Activated naive CD4-positive, alpha-beta T cell treated with anti-CD3 and anti-CD28 coated beads, Interleukin-2, amount 50 U/mL, for 16 hours (primary cell): ENCODE measurements around the gene NEDD4L.
"Not testable (repeated sequence)": the region's sequence is repeated elsewhere in the genome, so short reads cannot be mapped to it uniquely, and the experiment has no call there.

Experiments
- DNase-seq: peaks from one replicate; pipeline ENCODE4 v3.0.0-alpha.2; 2020

NEDD4L gene

GRCh38 chr18:58158459-58158858 lies 114.4 kb downstream of the NEDD4L start:
- no peak for DNase-seq

GRCh38 chr18:58161659-58162058 lies 117.6 kb downstream of the NEDD4L start:
- no peak for DNase-seq

GRCh38 chr18:58162127-58162526 lies 118.1 kb downstream of the NEDD4L start:
- no peak for DNase-seq

- DNase-seq: no peak
Observed at GRCh38 chr18:58163004-58163590, 119.1 kb downstream of the NEDD4L start.

- no peak for DNase-seq
Observed at GRCh38 chr18:58166278-58166844, 122.3 kb downstream of the NEDD4L start.

GRCh38 chr18:58167073-58167472 lies 123.0 kb downstream of the NEDD4L start:
- DNase-seq: no peak

GRCh38 chr18:58168221-58168620 lies 124.2 kb downstream of the NEDD4L start:
- no peak for DNase-seq

- no peak for DNase-seq
Observed at GRCh38 chr18:58168993-58169392, 125.0 kb downstream of the NEDD4L start.

GRCh38 chr18:58169472-58169871 lies 125.4 kb downstream of the NEDD4L start:
- DNase-seq: no peak

GRCh38 chr18:58170036-58170435 lies 126.0 kb downstream of the NEDD4L start:
- DNase-seq: not testable (repeated sequence)

GRCh38 chr18:58172031-58172430 lies 128.0 kb downstream of the NEDD4L start:
- no peak for DNase-seq

- no peak for DNase-seq
Observed at GRCh38 chr18:58174285-58174684, 130.3 kb downstream of the NEDD4L start.

- no peak for DNase-seq
Observed at GRCh38 chr18:58175122-58175785, 131.2 kb downstream of the NEDD4L start.

- DNase-seq: no peak
Observed at GRCh38 chr18:58175786-58176176, 131.8 kb downstream of the NEDD4L start.

- DNase-seq: no peak
Observed at GRCh38 chr18:58177004-58177717, 133.1 kb downstream of the NEDD4L start.

- no peak for DNase-seq
Observed at GRCh38 chr18:58177896-58178470, 134.0 kb downstream of the NEDD4L start.

GRCh38 chr18:58178511-58178910 lies 134.5 kb downstream of the NEDD4L start:
- no peak for DNase-seq

- DNase-seq: no peak
Observed at GRCh38 chr18:58180172-58180571, 136.1 kb downstream of the NEDD4L start.

- DNase-seq: peak; percentile 63
Observed at GRCh38 chr18:58180738-58181353, 136.8 kb downstream of the NEDD4L start.

GRCh38 chr18:58181988-58182387 lies 138.0 kb downstream of the NEDD4L start:
- DNase-seq: no peak

- no peak for DNase-seq
Observed at GRCh38 chr18:58183226-58183625, 139.2 kb downstream of the NEDD4L start.

- no peak for DNase-seq
Observed at GRCh38 chr18:58186258-58186948, 142.4 kb downstream of the NEDD4L start.
